LNCAP (cell line): ENCODE results near the gene MTREX.

Source experiments
- CTCF ChIP-seq: fragments of 450-650 bp; IDR thresholded peaks from 2 replicates; pipeline ENCODE4 v1.5.1; 2017; ENCODE audit warnings: mild to moderate bottlenecking

Gene MTREX

GRCh38 chr5:55446640-55447351 is 139.0 kb downstream of the MTREX start:
- no peak for TF ChIP-seq CTCF

GRCh38 chr5:55450050-55450765 is 142.4 kb downstream of the MTREX start:
- no peak for TF ChIP-seq CTCF

GRCh38 chr5:55451976-55452375 is 144.2 kb downstream of the MTREX start:
- no peak for TF ChIP-seq CTCF

- no peak for TF ChIP-seq CTCF
Observed at GRCh38 chr5:55453211-55453610, 145.4 kb downstream of the MTREX start.

GRCh38 chr5:55454282-55454681 is 146.5 kb downstream of the MTREX start:
- TF ChIP-seq CTCF = no peak

- no peak for TF ChIP-seq CTCF
Observed at GRCh38 chr5:55456216-55456895, 148.6 kb downstream of the MTREX start.

GRCh38 chr5:55459572-55459971 is 151.8 kb downstream of the MTREX start:
- no peak for TF ChIP-seq CTCF
